ENCODE measurements around the gene IFI6.

Gene IFI6

GRCh38 chr1:27618341-27619082 is 53.5 kb downstream of the IFI6 start:
- Histone ChIP-seq H3K36me3 (ENCODE audit: insufficient read depth, low read length) (no peaks in the 10 kb centered on the region), H3K9me3 (ENCODE audit: low read length) (no peaks in the 10 kb centered on the region), H3K27ac (ENCODE audit: low read depth, low read length, poor library complexity, severe bottlenecking) (no peak overlapping the region), H3K4me1 (ENCODE audit: insufficient read depth, low read length, severe bottlenecking) (peaks cover 18% of the 10 kb centered on the region), H2AFZ (ENCODE audit: low read length) (no peak overlapping the region), H3F3A (ENCODE audit: insufficient read depth, low read length) (no peaks in the 10 kb centered on the region), H3K4me2 (ENCODE audit: low read length) (no peak overlapping the region), H3K9me2 (ENCODE audit: low read depth, low read length) (no peaks in the 10 kb centered on the region), H3K9ac (ENCODE audit: low read length) (no peak overlapping the region), H4K20me1 (ENCODE audit: insufficient read depth, low read length) (no peaks in the 10 kb centered on the region), H3K79me2 (ENCODE audit: insufficient read depth, low read length) (no peaks in the 10 kb centered on the region), H3K27me3 (ENCODE audit: insufficient read depth, low read length) (no peaks in the 10 kb centered on the region), H3K4me3 (ENCODE audit: low read depth, low read length, poor library complexity, severe bottlenecking) (no peak overlapping the region)
- no peak for TF ChIP-seq EZH2 (IDR thresholded peaks at IDR 0.05; ENCODE audit: borderline replicate concordance, low read length)
- TF ChIP-seq, protein P1, sequence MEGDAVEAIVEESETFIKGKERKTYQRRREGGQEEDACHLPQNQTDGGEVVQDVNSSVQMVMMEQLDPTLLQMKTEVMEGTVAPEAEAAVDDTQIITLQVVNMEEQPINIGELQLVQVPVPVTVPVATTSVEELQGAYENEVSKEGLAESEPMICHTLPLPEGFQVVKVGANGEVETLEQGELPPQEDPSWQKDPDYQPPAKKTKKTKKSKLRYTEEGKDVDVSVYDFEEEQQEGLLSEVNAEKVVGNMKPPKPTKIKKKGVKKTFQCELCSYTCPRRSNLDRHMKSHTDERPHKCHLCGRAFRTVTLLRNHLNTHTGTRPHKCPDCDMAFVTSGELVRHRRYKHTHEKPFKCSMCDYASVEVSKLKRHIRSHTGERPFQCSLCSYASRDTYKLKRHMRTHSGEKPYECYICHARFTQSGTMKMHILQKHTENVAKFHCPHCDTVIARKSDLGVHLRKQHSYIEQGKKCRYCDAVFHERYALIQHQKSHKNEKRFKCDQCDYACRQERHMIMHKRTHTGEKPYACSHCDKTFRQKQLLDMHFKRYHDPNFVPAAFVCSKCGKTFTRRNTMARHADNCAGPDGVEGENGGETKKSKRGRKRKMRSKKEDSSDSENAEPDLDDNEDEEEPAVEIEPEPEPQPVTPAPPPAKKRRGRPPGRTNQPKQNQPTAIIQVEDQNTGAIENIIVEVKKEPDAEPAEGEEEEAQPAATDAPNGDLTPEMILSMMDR (IDR thresholded peaks at IDR 0.05; ENCODE audit: low read length), result no peak

DNA sequence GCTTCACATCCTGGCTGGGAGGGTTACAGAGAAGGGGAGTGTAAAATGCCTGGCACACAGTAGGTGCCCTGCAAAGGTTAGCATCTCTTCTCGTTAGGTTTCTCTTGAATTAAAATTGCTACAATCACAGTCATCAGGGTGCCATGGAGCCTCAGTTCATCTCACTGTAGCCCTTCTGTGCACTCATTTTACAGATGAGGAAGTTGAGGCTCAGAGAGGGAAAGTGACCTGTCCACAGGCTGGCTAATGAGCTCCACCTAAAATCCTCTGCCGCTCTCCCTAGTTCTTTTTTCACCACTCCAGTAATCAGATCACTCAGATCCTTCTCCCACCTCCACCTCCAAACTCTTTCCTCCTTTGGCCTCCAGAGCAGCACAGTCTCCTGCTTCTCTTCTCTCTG is 54.6 kb downstream of the IFI6 start:
- Histone ChIP-seq H3K4me3 (ENCODE audit: low read depth, low read length, poor library complexity, severe bottlenecking) (no peak overlapping the region), H3K79me2 (ENCODE audit: insufficient read depth, low read length) (no peaks in the 10 kb centered on the region), H3K4me2 (ENCODE audit: low read length) (no peak overlapping the region), H3K27ac (ENCODE audit: low read depth, low read length, poor library complexity, severe bottlenecking) (no peak overlapping the region), H2AFZ (ENCODE audit: low read length) (no peak overlapping the region), H3K9me3 (ENCODE audit: low read length) (no peaks in the 10 kb centered on the region), H3F3A (ENCODE audit: insufficient read depth, low read length) (no peaks in the 10 kb centered on the region), H3K27me3 (ENCODE audit: insufficient read depth, low read length) (no peaks in the 10 kb centered on the region), H3K36me3 (ENCODE audit: insufficient read depth, low read length) (no peaks in the 10 kb centered on the region), H3K4me1 (ENCODE audit: insufficient read depth, low read length, severe bottlenecking) (peaks cover 14% of the 10 kb centered on the region), H3K9ac (ENCODE audit: low read length) (no peak overlapping the region), H3K9me2 (ENCODE audit: low read depth, low read length) (no peaks in the 10 kb centered on the region), H4K20me1 (ENCODE audit: insufficient read depth, low read length) (no peaks in the 10 kb centered on the region)
- no peak for TF ChIP-seq EZH2 (IDR thresholded peaks at IDR 0.05; ENCODE audit: borderline replicate concordance, low read length)
- TF ChIP-seq, protein P1 (IDR thresholded peaks at IDR 0.05; ENCODE audit: low read length), result no peak

- Histone ChIP-seq H3K4me1 (ENCODE audit: insufficient read depth, low read length, severe bottlenecking) (peaks cover 14% of the 10 kb centered on the region), H3F3A (ENCODE audit: insufficient read depth, low read length) (no peaks in the 10 kb centered on the region), H3K36me3 (ENCODE audit: insufficient read depth, low read length) (no peaks in the 10 kb centered on the region), H4K20me1 (ENCODE audit: insufficient read depth, low read length) (no peaks in the 10 kb centered on the region), H3K27ac (ENCODE audit: low read depth, low read length, poor library complexity, severe bottlenecking) (no peak overlapping the region), H3K27me3 (ENCODE audit: insufficient read depth, low read length) (no peaks in the 10 kb centered on the region), H2AFZ (ENCODE audit: low read length) (no peak overlapping the region), H3K4me3 (ENCODE audit: low read depth, low read length, poor library complexity, severe bottlenecking) (no peak overlapping the region), H3K9me2 (ENCODE audit: low read depth, low read length) (no peaks in the 10 kb centered on the region), H3K9ac (ENCODE audit: low read length) (no peak overlapping the region), H3K9me3 (ENCODE audit: low read length) (no peaks in the 10 kb centered on the region), H3K4me2 (ENCODE audit: low read length) (no peak overlapping the region), H3K79me2 (ENCODE audit: insufficient read depth, low read length) (no peaks in the 10 kb centered on the region)
- no peak for TF ChIP-seq EZH2 (IDR thresholded peaks at IDR 0.05; ENCODE audit: borderline replicate concordance, low read length)
- TF ChIP-seq, protein P1 (IDR thresholded peaks at IDR 0.05; ENCODE audit: low read length), result peak; percentile 34; the same call in 1 of the 2 replicates
Measured at GRCh38 chr1:27616441-27616840, 55.6 kb downstream of the IFI6 start.
